Measurements from ENCODE around the gene CAVIN1. TPM values are rescaled to one million over a fixed set of nuclear protein-coding genes. Genes with fewer than 3 reads are reported as not detected.
"Not testable (repeated sequence)": the region's sequence is repeated elsewhere in the genome, so short reads cannot be mapped to it uniquely, and the experiment has no call there.

Gene CAVIN1, protein sequence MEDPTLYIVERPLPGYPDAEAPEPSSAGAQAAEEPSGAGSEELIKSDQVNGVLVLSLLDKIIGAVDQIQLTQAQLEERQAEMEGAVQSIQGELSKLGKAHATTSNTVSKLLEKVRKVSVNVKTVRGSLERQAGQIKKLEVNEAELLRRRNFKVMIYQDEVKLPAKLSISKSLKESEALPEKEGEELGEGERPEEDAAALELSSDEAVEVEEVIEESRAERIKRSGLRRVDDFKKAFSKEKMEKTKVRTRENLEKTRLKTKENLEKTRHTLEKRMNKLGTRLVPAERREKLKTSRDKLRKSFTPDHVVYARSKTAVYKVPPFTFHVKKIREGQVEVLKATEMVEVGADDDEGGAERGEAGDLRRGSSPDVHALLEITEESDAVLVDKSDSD
- 47.4 TPM for polyA plus RNA-seq (ENCODE audit: insufficient read length)
- long read RNA-seq, donor 1, transcript CAVIN1-201 (2 exons, 3,828 nt): major isoform, 37 of 37 reads
- long read RNA-seq, donor 1, partial matches to known transcripts: 0 of 37 reads
- long read RNA-seq, donor 1, other reads (novel, unspliced or antisense): 0 of 37 reads
- long read RNA-seq, donor 2, transcript CAVIN1-201 (2 exons, 3,828 nt): major isoform, 25 of 25 reads
- long read RNA-seq, donor 2, partial matches to known transcripts: 0 of 25 reads
- long read RNA-seq, donor 2, other reads (novel, unspliced or antisense): 0 of 25 reads
- long read RNA-seq, donor 3, transcript CAVIN1-201 (2 exons, 3,828 nt): major isoform, 13 of 18 reads
- long read RNA-seq, donor 3, partial matches to known transcripts: 0 of 18 reads
- long read RNA-seq, donor 3, other reads (novel, unspliced or antisense): 5 of 18 reads
- long read RNA-seq, donor 4, partial matches to known transcripts: 0 of 1 reads
- long read RNA-seq, donor 4, other reads (novel, unspliced or antisense): 0 of 1 reads
- long read RNA-seq, donor 5, transcript CAVIN1-201 (2 exons, 3,828 nt): major isoform, 17 of 17 reads
- long read RNA-seq, donor 5, partial matches to known transcripts: 0 of 17 reads
- long read RNA-seq, donor 5, other reads (novel, unspliced or antisense): 0 of 17 reads
- long read RNA-seq, donor 6, transcript CAVIN1-201 (2 exons, 3,828 nt): major isoform, 29 of 34 reads
- long read RNA-seq, donor 6, partial matches to known transcripts: 0 of 34 reads
- long read RNA-seq, donor 6, other reads (novel, unspliced or antisense): 5 of 34 reads
- long read RNA-seq, donor 7, transcript CAVIN1-201 (2 exons, 3,828 nt): major isoform, 35 of 35 reads
- long read RNA-seq, donor 7, partial matches to known transcripts: 0 of 35 reads
- long read RNA-seq, donor 7, other reads (novel, unspliced or antisense): 0 of 35 reads
- long read RNA-seq, donor 8, transcript CAVIN1-201 (2 exons, 3,828 nt): major isoform, 8 of 8 reads
- long read RNA-seq, donor 8, partial matches to known transcripts: 0 of 8 reads
- long read RNA-seq, donor 8, other reads (novel, unspliced or antisense): 0 of 8 reads

DNA sequence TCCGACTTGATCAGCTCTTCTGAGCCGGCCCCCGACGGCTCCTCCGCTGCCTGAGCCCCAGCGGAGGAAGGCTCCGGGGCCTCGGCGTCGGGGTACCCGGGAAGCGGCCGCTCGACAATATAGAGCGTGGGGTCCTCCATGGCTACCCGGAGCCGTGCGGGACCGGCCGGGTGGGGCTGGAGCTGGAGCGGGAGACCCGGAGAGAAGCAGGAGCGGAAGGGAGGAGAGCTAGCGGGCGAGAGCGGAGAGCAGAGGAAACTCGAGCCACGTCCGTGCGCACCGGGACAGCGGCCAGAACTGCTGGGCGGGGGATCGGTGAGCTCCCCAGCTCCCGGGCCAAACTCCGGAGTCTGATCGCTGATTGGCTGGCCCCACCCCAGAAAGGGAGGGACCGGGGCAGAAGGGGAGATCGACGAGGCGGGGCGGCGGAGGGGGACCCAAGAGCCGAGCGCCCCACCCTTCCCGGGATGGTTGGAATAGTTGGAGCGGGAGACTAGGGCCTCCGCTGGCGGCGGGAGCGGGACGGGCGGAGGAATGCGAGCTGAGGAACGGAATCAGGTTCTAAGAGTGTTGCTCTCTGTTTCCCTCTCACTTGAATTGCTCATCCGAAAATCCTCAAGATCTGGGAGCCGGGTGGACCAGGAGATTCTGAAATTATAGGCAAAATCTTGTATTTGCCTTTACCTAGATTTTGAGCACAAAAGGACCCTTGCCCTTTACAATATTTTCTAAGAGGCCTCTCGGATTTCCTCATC lies at the start of gene CAVIN1:
CAVIN1 (minus strand) TSS at position 299 of the 755 bp plus-strand sequence; CDS start at position 140, 159 bp downstream.
- DNase-seq: peak; percentile 93

DNA sequence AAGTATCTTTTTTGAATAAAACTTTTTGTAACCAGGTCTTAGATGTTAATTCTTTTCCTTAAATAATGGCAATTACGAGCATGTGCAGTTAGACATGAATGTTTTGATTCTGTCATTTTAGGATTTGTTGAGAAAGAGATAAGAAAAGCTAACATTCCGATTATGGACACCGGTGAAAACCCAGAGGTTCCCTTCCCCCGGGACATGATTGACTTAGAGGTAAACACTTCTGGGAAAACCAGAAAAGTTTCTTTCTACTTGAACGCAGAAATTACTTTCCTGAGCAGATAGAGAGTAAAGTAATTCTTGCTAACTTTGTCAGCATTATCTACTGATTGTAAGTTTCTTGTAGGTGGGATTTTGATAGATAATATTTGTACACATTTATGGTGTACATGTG lies 44.8 kb upstream of the CAVIN1 start:
- DNase-seq: no peak

DNA sequence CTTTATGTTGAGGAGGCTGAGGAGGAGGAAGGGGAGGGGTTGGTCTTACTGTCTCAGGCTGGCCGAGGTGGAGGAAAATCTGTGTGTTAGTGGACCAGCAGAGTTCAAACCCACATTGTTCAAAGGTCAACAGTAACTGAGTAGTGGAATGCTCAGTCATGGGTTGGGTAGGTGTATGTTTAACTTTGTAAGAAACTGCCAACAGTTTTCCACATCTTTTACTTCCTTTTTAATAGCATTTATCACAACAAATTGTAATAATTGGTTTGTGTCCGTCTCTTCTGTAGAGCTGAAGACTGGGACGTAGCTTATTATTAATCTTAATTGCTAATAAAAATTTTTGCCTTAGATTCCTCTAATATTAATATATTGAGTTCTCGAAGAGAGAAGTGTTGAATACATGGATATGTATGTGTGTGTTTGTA lies 40.9 kb upstream of the CAVIN1 start:
- no peak for DNase-seq

DNA sequence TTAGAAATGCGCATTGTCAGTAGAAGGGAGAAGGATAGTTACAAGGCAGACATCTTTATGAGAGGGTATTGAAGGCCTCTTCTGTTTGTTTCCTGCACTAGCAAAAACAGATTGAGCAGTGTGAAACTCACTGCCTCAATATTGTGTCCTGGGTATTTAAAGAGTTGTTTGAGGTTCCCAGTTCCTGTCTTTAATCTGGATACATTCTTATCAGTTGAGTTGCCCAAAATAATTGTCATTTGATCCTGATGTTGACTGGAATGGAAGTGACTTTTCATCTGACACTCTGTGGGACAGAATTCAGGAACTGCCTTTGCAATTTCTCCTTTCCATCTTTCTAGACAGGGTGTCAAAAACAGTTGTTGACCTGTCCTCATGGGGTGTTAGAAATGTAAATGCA lies 37.3 kb upstream of the CAVIN1 start:
- no peak for DNase-seq

DNA sequence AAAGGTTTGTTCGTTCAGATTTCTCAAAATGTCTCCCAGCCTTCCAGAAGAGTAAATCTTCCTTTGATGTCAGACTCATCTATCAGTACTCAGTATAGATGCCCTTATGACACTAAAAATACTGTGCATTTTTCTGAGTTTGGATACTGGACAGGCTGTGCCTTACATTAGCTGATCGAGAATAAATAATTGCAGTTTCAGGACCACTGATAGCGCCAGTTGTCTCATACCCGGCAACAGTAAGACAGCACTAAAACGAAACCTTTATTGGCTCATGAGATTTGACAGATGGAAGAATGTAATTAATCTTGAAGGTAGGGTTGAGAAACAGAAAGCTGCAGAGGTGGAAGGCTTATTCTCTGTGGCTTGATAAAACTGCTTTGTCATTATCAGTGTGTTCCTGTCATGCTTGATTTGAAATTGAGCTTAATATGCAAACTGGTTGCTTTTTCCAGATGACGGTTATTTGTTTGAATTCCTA lies 36.8 kb upstream of the CAVIN1 start:
- peak; percentile 40 for DNase-seq

DNA sequence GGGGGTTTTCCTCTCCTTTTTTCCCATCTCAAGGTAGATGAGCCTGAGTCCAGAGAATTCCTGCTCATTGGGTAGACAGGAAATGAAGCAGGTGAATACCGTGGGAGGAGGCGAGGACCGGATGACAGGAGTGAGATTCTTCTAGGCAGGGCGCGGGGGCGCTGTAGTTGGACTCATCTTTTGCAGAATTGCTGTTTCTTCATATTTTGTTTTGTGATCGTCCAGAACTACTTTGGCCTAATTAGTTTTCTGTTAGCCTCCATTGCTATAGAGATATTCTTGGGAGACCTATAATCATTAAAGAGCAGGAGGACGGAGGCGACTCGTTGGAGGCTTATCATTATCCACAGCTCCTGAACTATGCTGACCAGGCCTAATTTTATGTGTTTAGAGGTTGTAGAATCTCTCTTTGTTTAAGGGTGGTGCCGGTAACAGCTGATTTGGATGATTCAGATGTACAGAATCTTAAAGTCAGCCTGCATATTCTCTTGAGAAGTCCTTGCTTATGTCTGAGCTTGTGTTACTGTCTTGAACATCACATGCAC lies 36.3 kb upstream of the CAVIN1 start:
- DNase-seq: peak; percentile 41

DNA sequence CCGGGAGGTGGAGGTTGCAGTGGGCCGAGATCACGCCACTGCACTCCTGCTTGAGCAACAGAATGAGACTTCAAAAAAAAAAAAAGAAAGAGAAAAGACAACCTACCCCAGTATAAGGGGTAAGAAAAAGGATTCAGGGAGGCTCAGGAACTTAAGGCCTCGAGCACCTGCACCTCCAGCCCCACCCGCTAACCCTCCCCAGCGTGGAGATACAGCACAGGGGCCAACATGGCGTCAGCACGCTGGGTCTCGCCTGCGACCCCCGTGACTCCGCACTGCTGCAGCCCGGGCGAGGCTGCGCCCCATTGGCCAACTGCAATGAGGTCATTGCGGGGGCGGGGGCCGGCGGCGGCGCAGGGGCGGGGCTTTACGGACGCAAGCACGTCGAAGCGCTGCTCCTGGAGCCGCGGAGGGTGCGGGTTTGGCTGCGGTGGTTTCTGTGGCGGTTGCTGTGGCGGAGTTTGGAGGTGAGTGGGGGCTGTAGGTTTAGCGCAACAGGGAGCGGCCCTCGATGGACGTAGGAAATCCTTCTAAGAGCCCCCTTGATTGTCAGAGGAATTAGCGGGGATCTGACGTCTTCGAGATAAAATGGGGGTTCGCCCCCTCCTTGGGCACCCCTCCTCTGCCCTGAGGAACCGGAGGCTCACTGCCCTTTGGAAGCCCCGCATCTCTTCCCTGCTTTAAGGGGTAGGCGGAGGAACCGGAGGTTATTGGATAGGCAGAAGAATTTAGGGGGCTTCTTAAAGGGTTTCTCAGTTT lies 35.6 kb upstream of the CAVIN1 start, which contains the start of gene ATP6V0A1:
ATP6V0A1 (plus strand) TSS at position 382 of the 759 bp plus-strand sequence. CDS start 2,017 bp downstream, outside the sequence.
- DNase-seq: peak; percentile 83

DNA sequence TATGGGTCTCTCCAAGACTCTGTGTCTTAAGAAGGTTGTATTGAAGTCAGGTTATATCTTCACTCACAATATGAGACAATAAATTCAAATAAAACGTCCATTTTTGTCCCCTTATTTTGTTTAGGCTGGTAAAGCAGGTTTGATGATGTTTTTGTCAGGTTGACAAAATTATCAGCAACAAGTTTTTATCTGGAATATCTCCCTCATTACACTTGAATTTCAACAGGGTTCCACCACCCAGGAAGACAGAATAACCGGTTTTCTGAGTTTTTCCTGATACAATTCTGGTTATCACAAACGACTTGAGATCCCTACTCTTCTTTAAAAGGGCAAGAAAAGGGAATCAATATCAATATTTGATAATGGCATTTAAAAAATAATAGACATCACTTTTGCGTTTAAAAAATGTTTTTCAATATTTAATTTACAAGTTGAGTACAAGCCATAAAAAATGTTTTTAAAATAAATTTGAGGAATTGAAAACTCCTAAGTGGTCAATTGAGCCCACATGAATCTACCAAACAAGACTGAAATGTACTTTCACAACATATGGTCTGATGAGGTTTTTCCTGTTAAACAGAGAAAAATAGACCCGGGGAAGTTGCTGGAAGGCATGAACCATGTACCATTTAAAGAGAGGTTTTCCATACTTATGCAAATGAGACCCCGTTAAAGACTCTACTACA lies 34.2 kb upstream of the CAVIN1 start:
- no peak for DNase-seq

DNA sequence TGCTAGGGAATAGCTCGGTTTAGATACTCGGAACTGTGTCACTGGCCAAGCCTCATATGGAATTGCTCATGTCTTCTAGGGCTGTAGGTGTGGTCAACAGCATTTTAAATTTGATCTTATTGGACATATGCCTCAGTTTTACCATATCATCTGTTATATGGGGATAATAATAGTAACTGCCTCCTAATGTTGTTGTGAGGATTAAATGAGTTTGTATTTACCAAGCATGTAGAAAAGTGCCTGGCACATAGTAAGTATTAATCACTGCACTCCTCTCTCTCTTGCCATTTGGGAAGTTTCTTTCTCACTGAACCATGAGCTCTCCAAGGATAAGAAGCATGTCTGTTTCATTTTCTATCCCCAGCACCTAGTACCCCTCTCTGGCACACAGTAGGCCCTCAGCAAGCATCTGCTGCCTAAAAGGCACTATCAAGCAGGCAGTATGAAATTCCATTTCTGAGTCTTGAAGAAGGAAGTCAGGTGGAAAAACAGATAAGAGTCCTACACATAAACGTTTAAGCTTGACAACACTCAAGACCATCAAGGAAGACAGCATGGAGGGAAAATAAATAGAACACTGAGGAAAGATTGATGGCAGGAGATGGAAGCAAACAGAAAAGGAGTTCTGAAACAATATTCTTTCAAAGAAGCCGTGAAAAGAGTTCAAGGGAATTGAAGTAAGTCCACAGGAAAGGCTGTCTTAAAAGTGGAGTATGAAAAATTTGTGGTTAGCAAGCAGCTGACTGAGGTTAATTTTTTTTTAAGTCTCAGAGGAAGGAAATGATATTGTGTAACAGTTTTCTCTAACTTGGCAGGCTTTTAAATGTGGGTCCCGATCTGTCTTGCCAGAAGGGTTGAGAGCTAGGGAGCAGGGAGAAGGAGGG lies 33.4 kb upstream of the CAVIN1 start:
- DNase-seq: peak; percentile 22

DNA sequence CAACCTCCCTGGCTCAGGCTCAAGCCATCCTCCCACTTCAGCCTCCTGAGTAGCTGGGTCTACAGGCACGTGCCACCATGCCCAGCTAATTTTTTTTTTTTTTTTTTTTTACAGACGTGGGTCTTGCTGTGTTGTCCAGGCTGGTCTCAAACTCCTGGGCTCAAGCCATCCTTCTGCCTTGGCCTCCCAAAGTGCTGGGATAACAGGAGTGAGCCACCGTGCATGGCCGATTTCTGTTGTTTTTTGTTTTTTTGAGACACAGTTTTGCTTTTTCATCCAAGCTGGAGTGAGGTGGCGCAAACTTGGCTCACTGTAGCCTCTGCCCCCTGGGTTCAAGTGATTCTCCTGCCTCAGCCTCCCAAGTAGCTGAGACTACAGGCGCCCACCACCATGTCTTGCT lies 31.9 kb upstream of the CAVIN1 start:
- DNase-seq: not testable (repeated sequence)

DNA sequence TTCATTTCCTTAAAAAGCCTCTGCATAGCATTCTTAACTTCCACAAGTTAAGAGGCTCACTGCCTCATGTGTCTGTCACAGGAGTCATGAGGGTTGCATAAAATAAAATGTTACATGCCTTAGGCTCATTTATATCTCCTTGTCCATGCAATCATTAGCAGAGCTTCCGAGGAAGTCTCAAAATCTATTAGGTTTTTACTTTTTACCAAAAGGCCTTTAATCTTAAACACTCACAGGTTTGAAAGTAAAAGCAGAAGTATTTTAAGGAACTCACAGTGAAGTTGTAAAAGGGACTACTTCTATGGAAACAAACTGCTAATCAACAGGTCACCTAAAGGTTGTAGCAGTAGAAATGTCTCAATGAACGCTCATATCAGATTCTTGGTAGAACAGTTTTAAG lies 30.4 kb upstream of the CAVIN1 start:
- no peak for DNase-seq

DNA sequence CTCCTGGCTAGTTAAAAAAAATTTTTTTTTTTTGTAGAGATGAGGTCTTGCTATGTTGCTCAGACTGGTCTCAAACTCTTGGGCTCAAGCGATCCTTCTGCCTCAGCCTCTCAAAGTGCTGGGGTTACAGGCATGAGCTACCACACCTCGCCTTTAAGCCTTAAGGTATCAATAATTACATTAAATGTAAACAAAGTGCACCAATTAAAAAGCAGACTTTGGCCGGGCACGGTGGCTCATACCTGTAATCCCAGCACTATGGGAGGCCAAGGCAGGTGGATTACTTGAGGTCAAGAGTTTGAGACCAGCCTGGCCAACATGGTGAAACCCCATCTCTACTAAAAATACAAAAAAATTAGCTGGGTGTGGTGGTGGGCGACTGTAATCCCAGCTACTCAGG lies 28.2 kb upstream of the CAVIN1 start:
- DNase-seq: not testable (repeated sequence)

DNA sequence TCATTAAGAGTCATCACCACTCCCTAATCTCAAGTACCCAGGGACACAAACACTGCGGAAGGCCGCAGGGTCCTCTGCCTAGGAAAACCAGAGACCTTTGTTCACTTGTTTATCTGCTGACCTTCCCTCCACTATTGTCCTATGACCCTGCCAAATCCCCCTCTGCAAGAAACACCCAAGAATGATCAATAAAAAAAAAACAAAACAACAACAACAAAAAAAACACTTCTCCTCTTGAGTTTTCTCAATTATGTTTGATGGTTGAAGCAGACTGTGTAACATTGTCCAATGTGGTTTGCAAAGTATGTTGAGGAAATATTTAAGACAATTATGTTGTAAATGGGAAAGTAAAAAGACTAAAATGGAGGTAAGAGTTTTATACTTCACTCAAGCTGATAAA lies 26.8 kb upstream of the CAVIN1 start:
- not testable (repeated sequence) for DNase-seq

DNA sequence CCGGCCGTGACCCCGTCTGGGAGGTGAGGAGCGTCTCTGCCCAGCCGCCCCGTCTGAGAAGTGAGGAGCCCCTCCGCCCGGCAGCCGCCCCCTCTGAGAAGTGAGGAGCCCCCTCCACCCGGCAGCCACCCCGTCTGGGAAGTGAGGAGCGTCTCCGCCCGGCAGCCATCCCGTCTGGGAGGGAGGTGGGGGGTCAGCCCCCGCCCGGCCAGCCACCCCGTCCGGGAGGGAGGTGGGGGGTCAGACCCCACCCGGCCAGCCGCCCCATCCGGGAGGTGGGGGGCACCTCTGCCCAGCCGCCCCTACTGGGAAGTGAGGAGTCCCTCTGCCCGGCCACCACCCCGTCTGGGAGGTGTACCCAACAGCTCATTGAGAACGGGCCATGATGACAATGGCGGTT lies 26.1 kb upstream of the CAVIN1 start:
- not testable (repeated sequence) for DNase-seq

DNA sequence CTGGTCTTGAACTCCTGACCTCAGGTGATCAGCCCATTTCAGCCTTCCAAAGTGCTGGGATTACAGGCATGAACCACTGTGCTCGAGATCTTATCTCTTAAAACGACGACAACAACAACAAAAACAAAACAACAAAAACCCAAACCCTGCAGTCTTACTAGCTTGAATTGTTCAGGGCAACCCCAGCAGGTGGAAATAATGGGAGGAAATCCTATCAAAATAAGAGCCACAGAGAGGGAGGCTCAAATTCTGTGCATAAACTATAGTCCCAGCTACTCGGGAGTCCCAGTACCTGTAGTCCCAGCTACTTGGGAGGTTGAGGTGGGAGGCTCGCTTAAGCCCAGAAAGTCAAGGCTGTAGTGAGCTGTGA lies 19.1 kb upstream of the CAVIN1 start:
- DNase-seq: no peak

DNA sequence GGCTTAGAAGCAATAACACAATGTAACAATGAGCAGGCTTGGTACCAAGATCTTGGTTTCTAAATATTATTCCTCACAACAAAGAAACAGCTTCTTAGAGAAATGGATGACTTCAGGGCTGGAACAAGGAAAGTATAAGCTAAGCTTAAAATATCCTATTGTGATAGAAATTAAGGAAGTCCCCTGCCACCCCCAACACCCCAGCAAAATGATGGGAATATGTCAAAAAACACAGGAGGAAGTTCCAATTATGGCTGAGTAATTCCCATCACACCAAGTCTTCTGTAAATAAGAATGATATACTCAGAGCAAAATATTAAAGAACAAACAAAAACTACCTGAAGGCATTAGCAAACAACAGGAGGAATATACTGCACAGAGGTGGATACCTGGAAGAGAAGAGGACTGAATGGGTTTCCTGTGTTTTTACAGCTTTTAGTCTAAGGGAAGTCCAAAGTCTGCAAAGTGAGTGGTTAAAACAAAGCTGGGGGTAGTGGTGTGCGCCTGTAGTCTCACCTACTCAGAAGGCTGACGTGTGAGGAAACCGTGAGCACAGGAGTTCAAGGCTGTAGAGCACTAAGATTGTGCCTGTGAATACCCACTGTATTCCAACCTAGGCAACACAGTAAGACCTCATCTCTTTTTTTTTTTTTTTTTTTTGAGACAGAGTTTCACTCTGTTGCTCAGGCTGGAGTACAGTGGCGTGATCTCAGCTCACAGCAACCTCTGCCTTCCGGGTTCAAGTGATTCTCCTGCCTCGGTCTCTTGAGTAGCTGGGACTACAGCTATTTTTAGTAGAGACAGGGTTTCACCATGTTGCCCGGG lies 18.5 kb upstream of the CAVIN1 start:
- DNase-seq: no peak
